GM23248 (cell line): ENCODE measurements around the gene RNF114. TPM values are rescaled to one million over a fixed set of nuclear protein-coding genes. Genes with fewer than 3 reads are reported as not detected.

Experiments
- DNase-seq: peaks from one replicate; pipeline ENCODE4 v3.0.0-alpha.2; 2015
- H2AFZ ChIP-seq: fragments of 200-600 bp; sonication (generic); 2 replicates; pipeline ENCODE4 v1.6.1; 2016; ENCODE audit warnings: antibody characterized with exemption
- H3F3A ChIP-seq: fragments of 200-600 bp; sonication (generic); 2 replicates; pipeline ENCODE4 v1.6.1; 2016; ENCODE audit warnings: mild to moderate bottlenecking, antibody characterized with exemption, mixed run types; ENCODE audit not compliant: insufficient read depth
- H3K27ac ChIP-seq: fragments of 200-600 bp; sonication (generic); 2 replicates; pipeline ENCODE4 v1.5.1; 2016; ENCODE audit warnings: mild to moderate bottlenecking
- H3K27me3 ChIP-seq: fragments of 200-600 bp; sonication (generic); replicated peaks from 2 replicates; pipeline ENCODE4 v1.6.1; 2016; ENCODE audit warnings: mild to moderate bottlenecking; ENCODE audit not compliant: insufficient read depth
- H3K36me3 ChIP-seq: fragments of 200-600 bp; sonication (generic); 2 replicates; pipeline ENCODE4 v1.6.1; 2016; ENCODE audit warnings: low read depth, mild to moderate bottlenecking
- H3K4me1 ChIP-seq: fragments of 200-600 bp; sonication (generic); 2 replicates; pipeline ENCODE4 v1.6.1; 2016; ENCODE audit warnings: mild to moderate bottlenecking; ENCODE audit not compliant: insufficient read depth
- H3K4me2 ChIP-seq: fragments of 200-600 bp; sonication (generic); one replicate; pipeline ENCODE4 v1.6.1; 2016; ENCODE audit warnings: mild to moderate bottlenecking; ENCODE audit not compliant: unreplicated experiment
- H3K4me3 ChIP-seq: fragments of 200-600 bp; sonication (generic); 2 replicates; pipeline ENCODE4 v1.5.1; 2016; ENCODE audit warnings: mild to moderate bottlenecking
- H3K79me2 ChIP-seq: fragments of 200-600 bp; sonication (generic); 2 replicates; pipeline ENCODE4 v1.6.1; 2016; ENCODE audit warnings: mild to moderate bottlenecking; ENCODE audit not compliant: insufficient read depth
- H3K9ac ChIP-seq: fragments of 200-600 bp; sonication (generic); 2 replicates; pipeline ENCODE4 v1.6.1; 2016; ENCODE audit warnings: mild to moderate bottlenecking
- H3K9me2 ChIP-seq: fragments of 200-600 bp; sonication (generic); 2 replicates; pipeline ENCODE4 v1.6.1; 2016; ENCODE audit warnings: mixed run types, mild to moderate bottlenecking, moderate library complexity; ENCODE audit not compliant: insufficient read depth
- H3K9me3 ChIP-seq: fragments of 200-600 bp; sonication (generic); one replicate; pipeline ENCODE4 v1.6.1; 2017; ENCODE audit warnings: low read depth
- H4K20me1 ChIP-seq: fragments of 200-600 bp; sonication (generic); 2 replicates; pipeline ENCODE4 v1.6.0; 2016; ENCODE audit not compliant: insufficient read depth
- EZH2 ChIP-seq: fragments of 200-600 bp; sonication (generic); IDR thresholded peaks from 2 replicates; pipeline ENCODE4 v1.6.1; 2018; ENCODE audit warnings: antibody characterized with exemption, mild to moderate bottlenecking; ENCODE audit not compliant: insufficient read depth, poor library complexity, severe bottlenecking
- EZH2phosphoT487 ChIP-seq: fragments of 200-600 bp; sonication (generic); IDR thresholded peaks from 2 replicates; pipeline ENCODE4 v1.6.1; 2018; ENCODE audit warnings: antibody characterized with exemption, moderate library complexity, mild to moderate bottlenecking, low read depth; ENCODE audit not compliant: insufficient read depth
- WGBS, 2 experiments: methylation state at CpG; one replicate each; pipeline ENCODE4 v1.1.6; 2015 to 2017; ENCODE audit warnings: low lambda C conversion rate in 2 of 2, low coverage in 1 of 2; ENCODE audit errors: missing lambda C conversion rate in 2 of 2; 5-methylcytosine and 5-hydroxymethylcytosine counted together
- in situ Hi-C: fragments of 300-500 bp; cut with MboI; formaldehyde crosslinking; loops from 2 replicates; pipeline ENCODE4 v1.15.0; 2020
- polyA plus RNA-seq: library from polyadenylated mRNA; unstranded; fragments of >200 nt; fragmentation: Nextera tagmentation; extraction: Ambion mirVana; gene quantifications from 2 replicates; pipeline ENCODE4 v1.2.1, GENCODE V29; 2016
- total RNA-seq: library from RNA; depleted of rRNA; stranded (reverse); fragments of >200 nt; shearing (Covaris generic); gene quantifications from 2 replicates; pipeline ENCODE4 v1.2.3, GENCODE V29; 2014

RNF114 gene
- total and polyA plus RNA-seq, 2 experiments from 2014 or later: 72.7 to 96.0 TPM

GRCh38 chr20:49899541-49900383, 36.4 kb upstream of the RNF114 start:
- no peak overlapping the region for H3K9ac ChIP-seq
- H3K27me3 ChIP-seq: no peaks in the 10 kb centered on the region
- H3F3A ChIP-seq: 0 out of 2 replicates have a peak, but pooled peaks cover 4% of the 10 kb centered on the region
- DNase-seq: no peak
- TF ChIP-seq EZH2 (no peak), EZH2phosphoT487 (no peak)
- no peak overlapping the region for H3K4me2 ChIP-seq
- WGBS, 2 experiments: 72 to 74% methylated on average over 10 of the region's 10 CpGs
- no peak overlapping the region for H3K27ac ChIP-seq
- H3K79me2 ChIP-seq: no peaks in the 10 kb centered on the region
- no peak overlapping the region for H3K4me3 ChIP-seq
- in situ Hi-C loops: no loop called here
- peaks cover 10% of the 10 kb centered on the region; the same call in 1 of the 2 replicates for H3K36me3 ChIP-seq
- H3K9me2 ChIP-seq: no peaks in the 10 kb centered on the region
- no peaks in the 10 kb centered on the region for H3K9me3 ChIP-seq
- H2AFZ ChIP-seq: no peak overlapping the region
- H4K20me1 ChIP-seq: no peaks in the 10 kb centered on the region
- H3K4me1 ChIP-seq: no peaks in the 10 kb centered on the region

- in situ Hi-C loops: no loop called here
- no peaks in the 10 kb centered on the region for H4K20me1 ChIP-seq
- H3K9me2 ChIP-seq: no peaks in the 10 kb centered on the region
- peaks cover 18% of the 10 kb centered on the region; the same call in 1 of the 2 replicates for H3K36me3 ChIP-seq
- H3K27me3 ChIP-seq: no peaks in the 10 kb centered on the region
- H2AFZ ChIP-seq: no peak overlapping the region
- H3K4me2 ChIP-seq: no peak overlapping the region
- TF ChIP-seq EZH2phosphoT487 (no peak), EZH2 (no peak)
- H3K9ac ChIP-seq: no peak overlapping the region
- H3K79me2 ChIP-seq: no peaks in the 10 kb centered on the region
- H3K4me1 ChIP-seq: no peaks in the 10 kb centered on the region
- 0 out of 2 replicates have a peak, but pooled peaks cover under 1% of the 10 kb centered on the region for H3F3A ChIP-seq
- no peak overlapping the region for H3K4me3 ChIP-seq
- DNase-seq: no peak
- no peak overlapping the region for H3K27ac ChIP-seq
- H3K9me3 ChIP-seq: no peaks in the 10 kb centered on the region
- 70 to 73% methylated on average over 5 of the region's 5 CpGs for WGBS, 2 experiments
Observed at GRCh38 chr20:49901588-49901987, 34.6 kb upstream of the RNF114 start.

- no peak for TF ChIP-seq EZH2
- TF ChIP-seq EZH2phosphoT487: no peak
- DNase-seq: no peak
- Histone ChIP-seq H2AFZ (no peak overlapping the region), H3F3A (no peaks in the 10 kb centered on the region), H3K27me3 (no peaks in the 10 kb centered on the region), H3K4me2 (no peak overlapping the region), H3K79me2 (peaks cover 22% of the 10 kb centered on the region), H3K9me2 (no peaks in the 10 kb centered on the region), H3K9me3 (no peaks in the 10 kb centered on the region), H3K27ac (no peak overlapping the region), H3K4me3 (no peak overlapping the region), H3K9ac (no peak overlapping the region), H4K20me1 (no peaks in the 10 kb centered on the region), H3K4me1 (no peaks in the 10 kb centered on the region), H3K36me3 (peaks cover 18% of the 10 kb centered on the region; the same call in 1 of the 2 replicates)
- in situ Hi-C loops: no loop called here
- WGBS, 2 experiments: 91 to 93% methylated on average over 17 of the region's 17 CpGs
Observed at GRCh38 chr20:49904440-49905214, 31.6 kb upstream of the RNF114 start.

- no peaks in the 10 kb centered on the region for H3K4me1 ChIP-seq
- in situ Hi-C loops: no loop called here
- no peak overlapping the region for H3K4me3 ChIP-seq
- WGBS, 2 experiments: 93% methylated on average over 29 of the region's 29 CpGs
- H3K27ac ChIP-seq: no peak overlapping the region
- no peaks in the 10 kb centered on the region for H3K9me3 ChIP-seq
- no peak overlapping the region for H3K4me2 ChIP-seq
- DNase-seq: no peak
- peaks cover 18% of the 10 kb centered on the region; the same call in 1 of the 2 replicates for H3K36me3 ChIP-seq
- H3K9ac ChIP-seq: no peak overlapping the region
- no peak overlapping the region for H2AFZ ChIP-seq
- H3K79me2 ChIP-seq: peaks cover 31% of the 10 kb centered on the region
- TF ChIP-seq EZH2phosphoT487: no peak
- no peak for TF ChIP-seq EZH2
- no peaks in the 10 kb centered on the region for H4K20me1 ChIP-seq
- no peaks in the 10 kb centered on the region for H3K9me2 ChIP-seq
- no peaks in the 10 kb centered on the region for H3K27me3 ChIP-seq
- H3F3A ChIP-seq: no peaks in the 10 kb centered on the region
Observed at GRCh38 chr20:49905415-49906091, 30.6 kb upstream of the RNF114 start.
